ENCODE measurements around the gene EIPR1.

DNA sequence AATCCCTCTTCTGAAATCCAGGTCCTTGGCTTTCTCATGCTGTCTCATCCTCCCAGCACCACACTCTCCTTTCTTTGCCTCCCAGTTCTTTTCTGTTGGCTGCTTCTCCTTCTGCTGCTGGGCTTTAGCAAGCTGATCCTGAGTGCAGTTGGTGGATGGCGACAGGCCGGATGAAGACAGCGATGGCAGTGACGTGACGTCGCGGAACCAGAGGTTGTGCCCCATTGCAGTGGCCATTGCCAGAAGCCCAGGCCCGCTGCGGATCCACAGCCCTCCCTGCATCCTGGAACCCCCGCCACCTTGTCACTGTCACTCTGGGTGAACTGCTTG is 75.2 kb downstream of the EIPR1 start:
- TF ChIP-seq CTCF (conservative IDR thresholded peaks at IDR 0.05) (no peak), ZFX (IDR thresholded peaks at IDR 0.05) (no peak)
